PC-3 (cell line): ENCODE data around the gene ASCL2.

Experiments used
- EZH2 ChIP-seq: fragments of 300-600 bp; sonication (generic); IDR thresholded peaks from one replicate; pipeline ENCODE4 v1.6.1; 2017; ENCODE audit warnings: antibody characterized with exemption, mild to moderate bottlenecking, low read length; ENCODE audit not compliant: unreplicated experiment
- EZH2phosphoT487 ChIP-seq: fragments of 300-600 bp; sonication (generic); IDR thresholded peaks from 2 replicates; pipeline ENCODE4 v1.6.1; 2018; ENCODE audit warnings: mild to moderate bottlenecking, antibody characterized with exemption, low read length, borderline replicate concordance
- TF ChIP-seq, protein P1 (sequence below): fragments of 300-600 bp; sonication (generic); conservative IDR thresholded peaks from 2 replicates; pipeline ENCODE4 v1.5.1; 2017; ENCODE audit warnings: antibody characterized with exemption, low read depth, mild to moderate bottlenecking, low read length

DNA sequence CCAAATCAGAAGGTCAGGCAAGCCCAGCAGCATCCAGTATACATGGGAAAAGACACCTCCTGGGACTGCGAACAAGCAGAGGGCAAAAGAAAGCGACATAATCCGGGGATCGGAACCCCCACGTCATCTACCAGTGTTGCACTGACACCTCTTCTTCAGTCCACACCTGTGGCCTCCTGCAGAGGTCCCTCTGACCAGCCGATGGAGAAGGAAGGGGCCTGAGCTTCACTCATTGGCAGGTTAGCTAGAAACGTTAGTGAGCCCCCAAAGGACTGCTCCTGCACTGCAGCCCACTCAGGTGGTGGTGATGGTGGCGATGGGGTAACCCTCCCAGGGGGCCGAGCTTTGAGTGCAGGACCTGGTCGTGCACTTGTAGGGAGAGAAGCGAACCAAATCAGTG is 22.1 kb downstream of the ASCL2 start:
- TF ChIP-seq EZH2 (no peak), EZH2phosphoT487 (no peak)
- TF ChIP-seq, protein P1, sequence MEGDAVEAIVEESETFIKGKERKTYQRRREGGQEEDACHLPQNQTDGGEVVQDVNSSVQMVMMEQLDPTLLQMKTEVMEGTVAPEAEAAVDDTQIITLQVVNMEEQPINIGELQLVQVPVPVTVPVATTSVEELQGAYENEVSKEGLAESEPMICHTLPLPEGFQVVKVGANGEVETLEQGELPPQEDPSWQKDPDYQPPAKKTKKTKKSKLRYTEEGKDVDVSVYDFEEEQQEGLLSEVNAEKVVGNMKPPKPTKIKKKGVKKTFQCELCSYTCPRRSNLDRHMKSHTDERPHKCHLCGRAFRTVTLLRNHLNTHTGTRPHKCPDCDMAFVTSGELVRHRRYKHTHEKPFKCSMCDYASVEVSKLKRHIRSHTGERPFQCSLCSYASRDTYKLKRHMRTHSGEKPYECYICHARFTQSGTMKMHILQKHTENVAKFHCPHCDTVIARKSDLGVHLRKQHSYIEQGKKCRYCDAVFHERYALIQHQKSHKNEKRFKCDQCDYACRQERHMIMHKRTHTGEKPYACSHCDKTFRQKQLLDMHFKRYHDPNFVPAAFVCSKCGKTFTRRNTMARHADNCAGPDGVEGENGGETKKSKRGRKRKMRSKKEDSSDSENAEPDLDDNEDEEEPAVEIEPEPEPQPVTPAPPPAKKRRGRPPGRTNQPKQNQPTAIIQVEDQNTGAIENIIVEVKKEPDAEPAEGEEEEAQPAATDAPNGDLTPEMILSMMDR = no peak
